Duodenal mucosa (tissue), 2 donors: Measurements from ENCODE around the gene WDR91.
A peak's percentile ranks its signal among the peaks of the same experiment; 100 is the strongest.

ENCODE experiments used
- H3K27ac ChIP-seq: one replicate; pipeline ENCODE4 v1.7.0; 2013; ENCODE audit warnings: low read depth, low read length
- H3K27me3 ChIP-seq, 2 donors: one replicate each; pipeline ENCODE4 v1.7.0; 2013; ENCODE audit warnings: low read length in 2 of 2, control low read depth in 1 of 2; ENCODE audit not compliant: insufficient read depth in 2 of 2, control insufficient read depth in 1 of 2
- H3K36me3 ChIP-seq, 2 donors: one replicate each; pipeline ENCODE4 v1.7.0; 2013; ENCODE audit warnings: low read length in 2 of 2, control low read depth in 1 of 2; ENCODE audit not compliant: insufficient read depth in 2 of 2, control insufficient read depth in 1 of 2
- H3K4me1 ChIP-seq, 2 donors: one replicate each; pipeline ENCODE4 v1.7.0; 2013; ENCODE audit warnings: low read length in 2 of 2, control low read depth in 1 of 2; ENCODE audit not compliant: insufficient read depth in 2 of 2, control insufficient read depth in 1 of 2
- H3K4me3 ChIP-seq, 2 donors: one replicate each; pipeline ENCODE4 v1.7.0; 2013; ENCODE audit warnings: low read length in 2 of 2, low read depth in 1 of 2
- H3K9ac ChIP-seq, 2 donors: one replicate each; pipeline ENCODE4 v1.7.0; 2013; ENCODE audit warnings: low read length in 2 of 2, low read depth in 1 of 2
- H3K9me3 ChIP-seq, 2 donors: one replicate each; pipeline ENCODE4 v1.7.0; 2013; ENCODE audit warnings: low read length in 2 of 2, control low read depth in 1 of 2; ENCODE audit not compliant: control insufficient read depth in 1 of 2

WDR91 gene

GRCh38 chr7:135211179-135211945, at the start of gene WDR91:
Gene WDR91 (minus strand): TSS chr7:135211526. CDS start chr7:135211502, 24 bp downstream.
- H3K9me3 ChIP-seq: no peaks in the 10 kb centered on the region
- peak within 1 kb of the TSS; percentile 92 to 95 for H3K4me3 ChIP-seq
- no peaks in the 10 kb centered on the region for H3K36me3 ChIP-seq
- H3K27ac ChIP-seq: peak within 1 kb of the TSS; percentile 69
- H3K27me3 ChIP-seq: no peaks in the 10 kb centered on the region
- peak within 1 kb of the TSS; percentile 83 to 88 for H3K9ac ChIP-seq
- H3K4me1 ChIP-seq: peaks cover 11 to 16% of the 10 kb centered on the region in 2 donors

- H3K27ac ChIP-seq: no peak overlapping the region
- no peak overlapping the region for H3K4me3 ChIP-seq
- H3K27me3 ChIP-seq: no peaks in the 10 kb centered on the region
- no peaks in the 10 kb centered on the region for H3K4me1 ChIP-seq
- no peaks in the 10 kb centered on the region for H3K36me3 ChIP-seq
- H3K9me3 ChIP-seq: no peaks in the 10 kb centered on the region
- no peak overlapping the region for H3K9ac ChIP-seq
Measured at GRCh38 chr7:135260470-135260869, 49.1 kb upstream of the WDR91 start.

- no peaks in the 10 kb centered on the region for H3K36me3 ChIP-seq
- no peaks in the 10 kb centered on the region for H3K27me3 ChIP-seq
- H3K27ac ChIP-seq: no peak overlapping the region
- no peak overlapping the region for H3K9ac ChIP-seq
- H3K4me1 ChIP-seq: no peaks in the 10 kb centered on the region
- no peaks in the 10 kb centered on the region for H3K9me3 ChIP-seq
- H3K4me3 ChIP-seq: no peak overlapping the region
Measured at GRCh38 chr7:135259702-135260101, 48.4 kb upstream of the WDR91 start.

GRCh38 chr7:135258585-135258984, 47.3 kb upstream of the WDR91 start:
- Histone ChIP-seq H3K9ac (no peak overlapping the region), H3K27ac (no peak overlapping the region), H3K36me3 (no peaks in the 10 kb centered on the region), H3K9me3 (no peaks in the 10 kb centered on the region), H3K4me1 (peaks cover 6 to 7% of the 10 kb centered on the region in 2 donors), H3K4me3 (no peak overlapping the region), H3K27me3 (no peaks in the 10 kb centered on the region)

- peaks cover 6 to 7% of the 10 kb centered on the region in 2 donors for H3K4me1 ChIP-seq
- no peak overlapping the region for H3K9ac ChIP-seq
- no peak overlapping the region for H3K4me3 ChIP-seq
- no peaks in the 10 kb centered on the region for H3K27me3 ChIP-seq
- H3K36me3 ChIP-seq: no peaks in the 10 kb centered on the region
- H3K9me3 ChIP-seq: no peaks in the 10 kb centered on the region
- H3K27ac ChIP-seq: no peak overlapping the region
Measured at GRCh38 chr7:135257790-135258189, 46.5 kb upstream of the WDR91 start.

- no peak overlapping the region for H3K9ac ChIP-seq
- H3K36me3 ChIP-seq: no peaks in the 10 kb centered on the region
- H3K4me3 ChIP-seq: no peak overlapping the region
- H3K9me3 ChIP-seq: no peaks in the 10 kb centered on the region
- H3K27ac ChIP-seq: peak overlapping the region; percentile 36
- H3K4me1 ChIP-seq: peaks cover 6 to 7% of the 10 kb centered on the region in 2 donors
- H3K27me3 ChIP-seq: no peaks in the 10 kb centered on the region
Measured at GRCh38 chr7:135253851-135254771, 42.8 kb upstream of the WDR91 start.

GRCh38 chr7:135251496-135252391, 40.4 kb upstream of the WDR91 start:
- Histone ChIP-seq H3K27ac (no peak overlapping the region), H3K4me1 (peaks cover 6 to 7% of the 10 kb centered on the region in 2 donors), H3K9ac (no peak overlapping the region), H3K27me3 (no peaks in the 10 kb centered on the region), H3K9me3 (no peaks in the 10 kb centered on the region), H3K36me3 (no peaks in the 10 kb centered on the region), H3K4me3 (no peak overlapping the region)

- no peaks in the 10 kb centered on the region for H3K9me3 ChIP-seq
- H3K36me3 ChIP-seq: no peaks in the 10 kb centered on the region
- no peaks in the 10 kb centered on the region for H3K4me1 ChIP-seq
- no peak overlapping the region for H3K4me3 ChIP-seq
- no peak overlapping the region for H3K27ac ChIP-seq
- no peaks in the 10 kb centered on the region for H3K27me3 ChIP-seq
- H3K9ac ChIP-seq: no peak overlapping the region
Measured at GRCh38 chr7:135248546-135248945, 37.2 kb upstream of the WDR91 start.

- H3K27me3 ChIP-seq: no peaks in the 10 kb centered on the region
- H3K27ac ChIP-seq: no peak overlapping the region
- no peaks in the 10 kb centered on the region for H3K4me1 ChIP-seq
- no peak overlapping the region for H3K4me3 ChIP-seq
- H3K9me3 ChIP-seq: no peaks in the 10 kb centered on the region
- H3K9ac ChIP-seq: no peak overlapping the region
- H3K36me3 ChIP-seq: no peaks in the 10 kb centered on the region
Measured at GRCh38 chr7:135247746-135248471, 36.6 kb upstream of the WDR91 start.
